ENCODE measurements around the gene C20orf202.

The C20orf202 gene

GRCh38 chr20:1202762-1203504 is at the start of gene C20orf202:
TSS of gene C20orf202 (plus strand) at chr20:1203454. CDS start at chr20:1203586, 132 bp downstream.
- DNase-seq, result no peak

- DNase-seq, result no peak
These were observed 49.0 kb upstream of the C20orf202 start for GRCh38 chr20:1154226-1154625.

- DNase-seq, result no peak
These were observed 48.6 kb upstream of the C20orf202 start for GRCh38 chr20:1154691-1155090.

- no peak for DNase-seq
These were observed 47.9 kb upstream of the C20orf202 start for GRCh38 chr20:1155342-1155741.

GRCh38 chr20:1160496-1160895 is 42.8 kb upstream of the C20orf202 start:
- no peak for DNase-seq

- no peak for DNase-seq
These were observed 42.3 kb upstream of the C20orf202 start for GRCh38 chr20:1160991-1161390.

- no peak for DNase-seq
These were observed 40.1 kb upstream of the C20orf202 start for GRCh38 chr20:1163105-1163504.

GRCh38 chr20:1163653-1164052 is 39.6 kb upstream of the C20orf202 start:
- DNase-seq, result no peak

- DNase-seq, result no peak
These were observed 38.4 kb upstream of the C20orf202 start for GRCh38 chr20:1164871-1165270.

- DNase-seq, result no peak
These were observed 37.7 kb upstream of the C20orf202 start for GRCh38 chr20:1165521-1165920.

- DNase-seq, result no peak
These were observed 37.3 kb upstream of the C20orf202 start for GRCh38 chr20:1165941-1166340.

- DNase-seq, result no peak
These were observed 36.1 kb upstream of the C20orf202 start for GRCh38 chr20:1166948-1167720.

GRCh38 chr20:1169224-1169623 is 34.0 kb upstream of the C20orf202 start:
- no peak for DNase-seq

GRCh38 chr20:1171461-1172093 is 31.7 kb upstream of the C20orf202 start:
- DNase-seq, result no peak

GRCh38 chr20:1173698-1174097 is 29.6 kb upstream of the C20orf202 start:
- no peak for DNase-seq

- no peak for DNase-seq
These were observed 28.5 kb upstream of the C20orf202 start for GRCh38 chr20:1174787-1175186.

GRCh38 chr20:1177680-1178079 is 25.6 kb upstream of the C20orf202 start:
- no peak for DNase-seq

- no peak for DNase-seq
These were observed 25.2 kb upstream of the C20orf202 start for GRCh38 chr20:1178103-1178502.

GRCh38 chr20:1178623-1179022 is 24.6 kb upstream of the C20orf202 start:
- no peak for DNase-seq

- no peak for DNase-seq
These were observed 22.3 kb upstream of the C20orf202 start for GRCh38 chr20:1180949-1181348.

- DNase-seq, result no peak
These were observed 21.1 kb upstream of the C20orf202 start for GRCh38 chr20:1182106-1182505.

GRCh38 chr20:1183153-1183552 is 20.1 kb upstream of the C20orf202 start:
- DNase-seq, result no peak

- DNase-seq, result no peak
These were observed 19.0 kb upstream of the C20orf202 start for GRCh38 chr20:1184260-1184637.

All from CD4-positive, alpha-beta T cell treated with Interleukin-4 for 4 hours (primary cell).